Kidney (tissue), 14 donors: Measurements from ENCODE around the gene LDLRAP1. TPM values are rescaled to one million over a fixed set of nuclear protein-coding genes. Genes with fewer than 3 reads are reported as not detected.

ENCODE experiments used
- DNase-seq, 5 donors: peaks; one replicate each; pipeline ENCODE4 v3.0.0-alpha.2; 2013 to 2020
- FAIRE-seq: peaks from 2 replicates; lab custom pipeline; 2012; peaks lifted over from hg19 to GRCh38; lab: Jason Lieb, UNC
- H3K27ac ChIP-seq, 2 donors: one replicate each; pipeline ENCODE4 v1.7.0; 2013; ENCODE audit warnings: low read depth in 2 of 2, low read length in 2 of 2, inconsistent platforms in 1 of 2
- H3K27me3 ChIP-seq: one replicate; pipeline ENCODE4 v1.7.1; 2013; ENCODE audit warnings: low read length, inconsistent platforms; ENCODE audit not compliant: control insufficient read depth, insufficient read depth
- H3K36me3 ChIP-seq, 3 donors: one replicate each; pipeline versions ENCODE4 v1.7.0 to v1.7.1; 2013; ENCODE audit warnings: low read length in 3 of 3, control low read depth in 1 of 3, inconsistent platforms in 1 of 3; ENCODE audit not compliant: insufficient read depth in 3 of 3, control insufficient read depth in 2 of 3
- H3K4me1 ChIP-seq, 3 donors: one replicate each; pipeline versions ENCODE4 v1.7.0 to v1.7.1; 2013; ENCODE audit warnings: low read length in 3 of 3, inconsistent platforms in 1 of 3, low read depth in 1 of 3; ENCODE audit not compliant: control insufficient read depth in 2 of 3, insufficient read depth in 2 of 3
- H3K4me3 ChIP-seq, 3 donors: one replicate each; pipeline versions ENCODE4 v1.7.0 to v1.8.1; 2013; ENCODE audit warnings: low read length in 3 of 3, control low read depth in 1 of 3, inconsistent platforms in 1 of 3
- H3K9ac ChIP-seq, 3 donors: one replicate each; pipeline versions ENCODE4 v1.7.0 to v1.7.1; 2013; ENCODE audit warnings: low read length in 3 of 3, control low read depth in 1 of 3, inconsistent platforms in 1 of 3
- H3K9me3 ChIP-seq, 3 donors: one replicate each; pipeline versions ENCODE4 v1.7.0 to v1.7.1; 2013; ENCODE audit warnings: low read length in 3 of 3, control low read depth in 1 of 3, inconsistent platforms in 1 of 3; ENCODE audit not compliant: control insufficient read depth in 2 of 3, insufficient read depth in 1 of 3
- intact Hi-C: fragments of 100-400 bp; cut with DNase I; formaldehyde crosslinking; loops from one replicate; pipeline ENCODE4 v1.11.1; 2022
- polyA plus RNA-seq: library from polyadenylated mRNA; stranded (reverse); fragments of 350-450 nt; fragmentation: Illumina TruSeq; extraction: RNeasy Lipid Tissue Mini Kit (QIAGEN cat#74804); gene quantifications from one replicate; pipeline ENCODE4 v1.2.3, GENCODE V29; 2014; ENCODE audit warnings: low read depth, low replicate concordance; ENCODE audit not compliant: insufficient read depth
- total RNA-seq: library from RNA; stranded (reverse); fragmentation: NEBNext Ultra II Directional; extraction: Animal tissue kit (Norgen Biotek cat#: 25700); gene quantifications from one replicate; pipeline ENCODE4 v1.2.1, GENCODE V29; 2021
- TF ChIP-seq, protein P1 (sequence below): IDR thresholded peaks from 3 replicates; pipeline ENCODE4 v1.5.1; 2012; ENCODE audit warnings: mild to moderate bottlenecking, moderate library complexity, borderline replicate concordance; ENCODE audit not compliant: insufficient read depth; ENCODE audit errors: extremely low read depth
- donor health status: control.
- donor health status: control.
- donor health status: control.
- donor health status: control.
- donor health status: control.
- donor health status: DM: yes; HTN: yes; CAD: no.
- donor health status: Normal renal cell carcinoma (clear cell type).

LDLRAP1 gene
- total and polyA plus RNA-seq, 2 donors from 2014 or later, result 14.4 to 26.2 TPM

GRCh38 chr1:25613091-25613490 is 69.7 kb downstream of the LDLRAP1 start:
- Histone ChIP-seq H3K27me3 (peaks cover 2% of the 10 kb centered on the region), H3K4me1 (peaks cover 0 to 6% (median 0%) of the 10 kb centered on the region in 3 donors), H3K9me3 (no peaks in the 10 kb centered on the region), H3K36me3 (no peaks in the 10 kb centered on the region), H3K9ac (no peak overlapping the region), H3K4me3 (no peak overlapping the region), H3K27ac (no peak overlapping the region)
- intact Hi-C loops, result loop anchor here (10.0 kb wide), 1 partner anchor 182 kb away; no protein-coding TSS in a partner anchor
- no peak for FAIRE-seq
- TF ChIP-seq, protein P1, sequence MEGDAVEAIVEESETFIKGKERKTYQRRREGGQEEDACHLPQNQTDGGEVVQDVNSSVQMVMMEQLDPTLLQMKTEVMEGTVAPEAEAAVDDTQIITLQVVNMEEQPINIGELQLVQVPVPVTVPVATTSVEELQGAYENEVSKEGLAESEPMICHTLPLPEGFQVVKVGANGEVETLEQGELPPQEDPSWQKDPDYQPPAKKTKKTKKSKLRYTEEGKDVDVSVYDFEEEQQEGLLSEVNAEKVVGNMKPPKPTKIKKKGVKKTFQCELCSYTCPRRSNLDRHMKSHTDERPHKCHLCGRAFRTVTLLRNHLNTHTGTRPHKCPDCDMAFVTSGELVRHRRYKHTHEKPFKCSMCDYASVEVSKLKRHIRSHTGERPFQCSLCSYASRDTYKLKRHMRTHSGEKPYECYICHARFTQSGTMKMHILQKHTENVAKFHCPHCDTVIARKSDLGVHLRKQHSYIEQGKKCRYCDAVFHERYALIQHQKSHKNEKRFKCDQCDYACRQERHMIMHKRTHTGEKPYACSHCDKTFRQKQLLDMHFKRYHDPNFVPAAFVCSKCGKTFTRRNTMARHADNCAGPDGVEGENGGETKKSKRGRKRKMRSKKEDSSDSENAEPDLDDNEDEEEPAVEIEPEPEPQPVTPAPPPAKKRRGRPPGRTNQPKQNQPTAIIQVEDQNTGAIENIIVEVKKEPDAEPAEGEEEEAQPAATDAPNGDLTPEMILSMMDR, result no peak
- DNase-seq, result no peak

- TF ChIP-seq, protein P1, result no peak
- no peak for DNase-seq
- Histone ChIP-seq H3K4me3 (no peak overlapping the region), H3K4me1 (peaks cover 0 to 19% (median 8%) of the 10 kb centered on the region in 3 donors), H3K9me3 (no peaks in the 10 kb centered on the region), H3K27ac (no peak overlapping the region), H3K36me3 (no peaks in the 10 kb centered on the region), H3K9ac (no peak overlapping the region), H3K27me3 (peaks cover 2% of the 10 kb centered on the region)
- intact Hi-C loops, result loop anchor here (10.0 kb wide), 1 partner anchor 180 kb away; no protein-coding TSS in a partner anchor
- no peak for FAIRE-seq
These were observed 71.2 kb downstream of the LDLRAP1 start for GRCh38 chr1:25614501-25615171.

DNA sequence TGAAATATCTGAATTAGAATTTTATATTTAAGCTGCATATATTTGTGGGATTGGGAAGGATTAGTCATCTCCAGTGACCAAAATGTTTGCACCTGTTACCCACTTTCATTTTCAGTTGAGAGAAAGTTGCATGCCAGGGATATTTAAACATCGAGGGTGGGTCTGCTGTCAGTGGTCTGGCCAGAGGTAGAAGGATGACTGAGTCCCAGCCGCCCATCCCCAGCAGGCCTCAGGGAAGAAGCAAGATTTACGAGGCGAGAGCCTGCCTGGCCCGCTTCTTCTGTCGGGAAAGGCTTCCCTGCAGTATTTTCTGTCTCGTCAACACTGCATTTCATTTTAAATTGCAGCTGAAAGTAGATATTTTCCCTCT is 71.8 kb downstream of the LDLRAP1 start:
- no peak for DNase-seq
- Histone ChIP-seq H3K9me3 (no peaks in the 10 kb centered on the region), H3K4me1 (peaks cover 0 to 21% (median 9%) of the 10 kb centered on the region in 3 donors), H3K27ac (no peak overlapping the region), H3K36me3 (no peaks in the 10 kb centered on the region), H3K27me3 (peaks cover 2% of the 10 kb centered on the region), H3K4me3 (no peak overlapping the region), H3K9ac (no peak overlapping the region)
- no peak for FAIRE-seq
- TF ChIP-seq, protein P1, result no peak
- intact Hi-C loops, result loop anchor here (10.0 kb wide), 1 partner anchor 180 kb away; no protein-coding TSS in a partner anchor
